ENCODE results near the gene PSORS1C1.
A peak's percentile ranks its signal among the peaks of the same experiment; 100 is the strongest.
"Not testable (repeated sequence)": the region's sequence is repeated elsewhere in the genome, so short reads cannot be mapped to it uniquely, and the experiment has no call there.

Gene PSORS1C1

DNA sequence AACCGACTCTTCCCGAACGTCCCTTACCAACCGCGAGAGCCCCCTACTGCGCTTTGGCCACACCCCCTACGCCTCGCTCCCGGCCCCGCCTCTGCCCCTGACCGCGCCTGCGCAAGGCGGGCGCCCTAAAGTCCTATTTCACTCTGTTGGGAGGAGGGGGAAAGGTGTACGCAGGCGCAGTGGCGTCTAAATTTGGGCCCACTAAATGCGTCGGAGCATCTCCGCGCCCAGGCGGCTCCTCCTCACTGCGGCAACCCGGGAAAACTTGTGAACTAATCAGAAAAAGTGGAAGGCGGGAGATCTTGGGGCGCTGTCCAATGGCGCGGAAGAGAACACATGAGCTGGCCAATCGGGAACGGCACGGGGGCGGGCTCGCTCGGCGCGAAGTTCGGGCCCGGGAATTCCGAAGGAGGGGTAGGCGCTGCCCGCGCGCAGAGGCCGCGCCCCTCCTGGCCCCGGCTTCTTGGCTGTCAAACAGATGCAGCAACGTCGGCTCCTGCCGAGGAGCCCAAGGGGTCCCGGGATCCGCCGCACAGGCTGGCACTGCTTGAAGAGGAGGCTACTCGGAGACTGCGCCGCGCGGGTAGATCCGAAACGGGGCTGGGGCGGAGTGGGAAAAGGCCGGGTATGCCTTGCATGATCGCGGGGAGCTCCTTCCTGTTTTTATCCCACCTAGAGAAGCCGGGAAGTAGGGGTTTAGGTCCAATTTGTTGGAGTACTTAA is 43.7 kb downstream of the PSORS1C1 start, which contains the start of gene TCF19:
Gene TCF19, plus strand, starts transcription at position 450 of the 723 bp plus-strand sequence. CDS start 881 bp downstream, outside the sequence.
- H3K4me3 ChIP-seq (ENCODE audit: low read length), result peak within 1 kb of the TSS; percentile 81
- TF ChIP-seq, protein P1, sequence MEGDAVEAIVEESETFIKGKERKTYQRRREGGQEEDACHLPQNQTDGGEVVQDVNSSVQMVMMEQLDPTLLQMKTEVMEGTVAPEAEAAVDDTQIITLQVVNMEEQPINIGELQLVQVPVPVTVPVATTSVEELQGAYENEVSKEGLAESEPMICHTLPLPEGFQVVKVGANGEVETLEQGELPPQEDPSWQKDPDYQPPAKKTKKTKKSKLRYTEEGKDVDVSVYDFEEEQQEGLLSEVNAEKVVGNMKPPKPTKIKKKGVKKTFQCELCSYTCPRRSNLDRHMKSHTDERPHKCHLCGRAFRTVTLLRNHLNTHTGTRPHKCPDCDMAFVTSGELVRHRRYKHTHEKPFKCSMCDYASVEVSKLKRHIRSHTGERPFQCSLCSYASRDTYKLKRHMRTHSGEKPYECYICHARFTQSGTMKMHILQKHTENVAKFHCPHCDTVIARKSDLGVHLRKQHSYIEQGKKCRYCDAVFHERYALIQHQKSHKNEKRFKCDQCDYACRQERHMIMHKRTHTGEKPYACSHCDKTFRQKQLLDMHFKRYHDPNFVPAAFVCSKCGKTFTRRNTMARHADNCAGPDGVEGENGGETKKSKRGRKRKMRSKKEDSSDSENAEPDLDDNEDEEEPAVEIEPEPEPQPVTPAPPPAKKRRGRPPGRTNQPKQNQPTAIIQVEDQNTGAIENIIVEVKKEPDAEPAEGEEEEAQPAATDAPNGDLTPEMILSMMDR (conservative IDR thresholded peaks at IDR 0.05; ENCODE audit: low read depth, low read length), result no peak
- DNase-seq (ENCODE audit: low read depth), result peak; percentile 94

DNA sequence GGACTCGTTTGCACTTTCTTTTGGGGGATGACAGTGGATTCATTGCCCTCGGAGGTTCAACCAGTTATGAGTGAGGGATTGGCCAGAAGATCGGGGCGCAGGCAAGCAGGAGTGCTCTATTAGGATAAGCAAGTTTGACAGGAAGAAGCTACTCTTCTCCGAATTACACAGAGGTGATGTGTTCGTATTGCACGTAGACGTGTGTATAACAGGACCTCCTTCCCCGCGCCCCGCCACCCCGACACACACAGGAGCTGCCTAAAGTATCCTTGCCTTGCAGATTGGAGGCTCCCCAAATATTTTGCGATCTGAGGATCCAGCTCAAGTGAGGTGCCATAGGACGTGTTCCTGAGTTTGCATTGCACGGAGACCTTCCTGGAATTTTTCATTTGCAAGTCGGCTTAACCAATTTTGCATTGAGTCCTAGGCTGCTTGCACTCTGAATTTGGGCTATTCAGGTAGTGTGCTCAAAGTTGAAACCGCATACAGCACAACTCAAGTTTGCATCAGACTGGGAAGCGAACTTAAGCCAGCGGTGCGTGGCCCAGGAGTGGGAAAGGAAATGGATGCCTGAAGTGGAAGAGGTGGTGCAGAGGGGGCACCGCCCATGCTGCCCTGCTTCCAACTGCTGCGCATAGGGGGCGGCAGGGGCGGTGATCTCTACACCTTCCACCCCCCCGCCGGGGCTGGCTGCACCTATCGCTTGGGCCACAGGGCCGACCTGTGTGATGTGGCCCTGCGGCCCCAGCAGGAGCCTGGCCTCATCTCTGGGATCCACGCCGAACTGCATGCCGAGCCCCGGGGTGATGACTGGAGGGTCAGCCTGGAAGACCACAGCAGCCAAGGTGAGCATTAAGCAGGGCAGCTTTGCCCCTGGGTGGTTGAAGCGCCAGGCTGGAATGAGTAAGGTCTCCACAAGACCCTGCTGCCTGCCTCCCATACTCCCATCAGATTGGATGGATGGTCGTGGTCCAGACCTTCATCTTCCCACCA is 44.6 kb downstream of the PSORS1C1 start:
- H3K4me3 ChIP-seq (ENCODE audit: low read length), result peak overlapping the region; percentile 81
- no peak for DNase-seq (ENCODE audit: low read depth)
- TF ChIP-seq, protein P1 (conservative IDR thresholded peaks at IDR 0.05; ENCODE audit: low read depth, low read length), result peak; percentile 13

DNA sequence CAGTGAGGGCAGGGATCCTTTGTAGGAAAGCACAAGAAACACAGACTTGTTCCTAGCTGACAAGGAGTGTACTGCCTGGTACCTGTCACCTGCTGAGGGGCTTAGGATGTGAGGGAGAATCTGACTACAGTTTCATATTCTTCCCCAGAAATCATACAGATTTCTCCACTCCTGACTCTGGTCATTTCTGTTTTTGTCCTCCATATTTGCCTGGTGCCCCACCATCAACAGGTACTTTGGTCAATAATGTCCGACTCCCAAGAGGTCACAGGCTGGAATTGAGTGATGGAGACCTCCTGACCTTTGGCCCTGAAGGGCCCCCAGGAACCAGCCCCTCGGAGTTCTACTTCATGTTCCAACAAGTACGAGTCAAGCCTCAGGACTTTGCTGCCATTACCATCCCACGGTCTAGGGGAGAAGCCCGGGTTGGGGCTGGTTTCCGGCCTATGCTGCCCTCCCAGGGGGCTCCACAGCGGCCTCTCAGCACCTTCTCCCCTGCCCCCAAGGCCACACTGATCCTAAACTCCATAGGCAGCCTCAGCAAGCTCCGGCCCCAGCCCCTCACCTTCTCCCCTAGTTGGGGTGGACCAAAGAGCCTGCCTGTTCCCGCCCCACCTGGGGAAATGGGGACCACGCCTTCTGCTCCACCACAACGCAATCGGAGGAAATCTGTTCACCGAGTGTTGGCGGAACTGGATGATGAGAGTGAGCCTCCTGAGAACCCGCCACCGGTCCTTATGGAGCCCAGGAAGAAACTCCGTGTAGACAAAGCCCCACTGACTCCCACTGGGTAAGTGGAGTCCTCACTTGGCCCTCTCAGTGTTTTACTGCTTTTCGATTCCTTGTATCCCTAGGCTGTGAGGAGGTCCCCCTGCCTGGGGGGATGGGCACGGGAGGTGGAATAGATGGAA is 46.9 kb downstream of the PSORS1C1 start:
- H3K4me3 ChIP-seq (ENCODE audit: low read length), result no peak overlapping the region
- TF ChIP-seq, protein P1 (conservative IDR thresholded peaks at IDR 0.05; ENCODE audit: low read depth, low read length), result no peak
- no peak for DNase-seq (ENCODE audit: low read depth)

DNA sequence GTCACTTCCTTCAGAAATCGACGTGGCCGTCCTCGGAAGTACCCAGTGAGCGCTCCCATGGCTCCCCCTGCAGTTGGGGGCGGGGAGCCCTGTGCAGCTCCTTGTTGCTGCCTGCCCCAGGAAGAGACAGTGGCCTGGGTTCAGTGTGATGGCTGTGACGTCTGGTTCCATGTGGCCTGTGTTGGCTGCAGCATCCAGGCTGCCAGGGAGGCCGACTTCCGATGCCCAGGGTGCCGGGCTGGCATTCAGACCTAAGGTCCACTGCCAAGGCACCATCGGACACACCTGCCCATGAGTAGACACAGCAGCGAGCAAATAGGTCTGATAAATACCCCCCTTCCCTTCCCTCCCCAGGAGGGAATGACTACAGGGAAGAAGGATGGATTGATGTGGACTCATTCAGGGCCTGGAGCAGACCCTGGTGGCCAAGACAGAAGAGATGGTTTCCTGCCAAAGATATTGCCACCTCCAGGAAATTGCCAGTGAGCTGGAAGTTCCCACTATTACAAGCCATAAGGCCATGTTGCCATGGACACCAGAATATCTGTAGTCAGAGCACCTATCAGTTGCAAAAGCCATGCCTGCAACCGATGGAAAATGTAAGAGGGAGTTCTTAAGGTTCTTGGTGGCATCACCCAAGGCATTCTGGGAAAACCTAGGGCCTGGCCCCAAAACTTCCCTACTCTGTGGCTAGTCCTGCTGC is 48.0 kb downstream of the PSORS1C1 start:
- DNase-seq (ENCODE audit: low read depth), result no peak
- TF ChIP-seq, protein P1 (conservative IDR thresholded peaks at IDR 0.05; ENCODE audit: low read depth, low read length), result no peak

DNA sequence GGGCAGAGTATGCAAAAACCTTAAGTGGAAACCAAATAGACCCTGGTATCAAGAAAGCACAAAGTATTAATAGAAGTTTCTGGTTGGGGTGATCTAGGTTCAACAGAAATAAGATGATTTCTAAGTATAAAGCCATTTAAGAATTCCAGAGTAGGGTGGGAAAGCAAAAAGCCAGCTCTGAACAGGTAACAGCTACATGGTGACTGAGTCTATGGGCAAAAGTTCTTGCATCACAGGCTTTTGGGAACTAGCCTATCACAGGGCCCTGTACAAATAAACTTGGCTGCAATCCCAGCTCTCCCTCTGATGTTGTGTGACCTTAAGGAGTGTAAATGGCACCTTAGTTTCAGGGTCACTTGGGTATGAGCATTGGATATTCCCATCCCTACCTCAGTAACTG is 49.3 kb downstream of the PSORS1C1 start:
- TF ChIP-seq, protein P1 (conservative IDR thresholded peaks at IDR 0.05; ENCODE audit: low read depth, low read length), result no peak
- DNase-seq (ENCODE audit: low read depth), result no peak
- no peak overlapping the region for H3K4me3 ChIP-seq (ENCODE audit: low read length)

More for the DNA sequence above, 48.0 kb downstream of the PSORS1C1 start:
- no peak overlapping the region for H3K4me3 ChIP-seq (ENCODE audit: low read length)

DNA sequence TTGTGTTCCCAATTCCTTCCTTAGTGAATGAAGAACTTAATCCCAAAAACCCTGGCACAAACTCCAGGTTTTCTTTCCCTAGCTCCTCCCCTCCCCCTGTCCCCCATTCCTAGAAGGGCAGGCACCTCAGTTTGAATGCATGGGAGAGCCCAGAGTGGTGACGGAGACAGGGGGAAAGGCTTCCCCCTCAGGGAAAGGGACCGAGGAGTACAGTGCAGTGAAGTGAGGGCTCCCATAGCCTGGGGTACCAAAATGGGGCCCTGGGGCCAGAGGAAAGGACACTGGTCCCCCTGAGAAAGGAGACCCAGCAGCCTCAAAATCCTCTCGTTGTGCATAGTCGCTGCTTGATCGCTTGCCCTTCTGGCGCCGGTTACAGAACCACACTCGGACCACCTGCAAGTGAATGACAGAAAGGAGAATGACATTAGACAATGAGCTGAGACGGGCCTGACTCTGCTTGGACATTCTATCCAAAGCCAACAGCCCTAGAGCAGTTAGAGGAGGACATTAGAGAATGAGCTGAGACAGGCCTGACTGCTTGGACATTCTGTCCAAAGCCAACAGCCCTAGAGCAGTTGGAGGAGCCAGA is 50.0 kb downstream of the PSORS1C1 start:
- DNase-seq (ENCODE audit: low read depth), result not testable (repeated sequence)

DNA sequence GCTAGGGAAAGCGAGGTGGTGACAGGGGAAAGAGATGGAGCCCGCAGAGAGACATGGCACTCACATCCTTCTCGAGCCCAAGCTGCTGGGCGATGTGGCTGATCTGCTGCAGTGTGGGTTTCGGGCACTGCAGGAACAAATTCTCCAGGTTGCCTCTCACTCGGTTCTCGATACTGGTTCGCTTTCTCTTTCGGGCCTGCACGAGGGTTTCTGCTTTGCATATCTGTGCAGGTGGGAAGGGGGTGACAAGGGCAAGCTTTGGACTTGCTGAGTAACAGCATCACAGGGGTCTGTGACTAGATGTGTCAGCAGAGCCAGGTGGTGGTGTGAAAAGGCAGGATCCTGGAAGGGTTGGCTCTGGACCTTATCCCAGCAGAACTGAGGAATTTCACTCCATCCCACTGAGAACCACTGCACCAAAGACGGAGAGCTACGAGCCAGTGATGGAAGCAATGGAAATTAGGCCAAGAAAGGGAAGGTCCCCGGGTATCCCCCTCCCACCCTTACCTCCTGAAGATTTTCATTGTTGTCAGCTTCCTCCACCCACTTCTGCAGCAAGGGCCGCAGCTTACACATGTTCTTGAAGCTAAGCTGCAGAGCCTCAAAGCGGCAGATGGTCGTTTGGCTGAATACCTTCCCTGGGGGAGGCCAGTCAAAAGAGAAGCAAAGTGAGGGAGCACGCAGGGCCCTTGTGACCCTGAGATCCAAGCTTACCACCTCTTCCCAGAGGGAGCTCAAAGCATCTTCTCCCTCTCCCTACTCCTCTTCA is 50.6 kb downstream of the PSORS1C1 start:
- DNase-seq (ENCODE audit: low read depth); H3K4me3 ChIP-seq (ENCODE audit: low read length): not testable (repeated sequence)

More for the DNA sequence above, 50.0 kb downstream of the PSORS1C1 start:
- H3K4me3 ChIP-seq (ENCODE audit: low read length), result not testable (repeated sequence)
